GM20000 (cell line): ENCODE results near the gene SLC18B1.

Experiments used
- DNase-seq: peaks from one replicate; pipeline ENCODE4 v3.0.0; 2012; ENCODE audit warnings: low spot score
- TF ChIP-seq, protein P1 (sequence below): IDR thresholded peaks from 2 replicates; pipeline ENCODE4 v1.5.1; 2012; ENCODE audit warnings: mild to moderate bottlenecking, control low read depth; ENCODE audit errors: extremely low read depth, missing control alignments

Gene SLC18B1

DNA sequence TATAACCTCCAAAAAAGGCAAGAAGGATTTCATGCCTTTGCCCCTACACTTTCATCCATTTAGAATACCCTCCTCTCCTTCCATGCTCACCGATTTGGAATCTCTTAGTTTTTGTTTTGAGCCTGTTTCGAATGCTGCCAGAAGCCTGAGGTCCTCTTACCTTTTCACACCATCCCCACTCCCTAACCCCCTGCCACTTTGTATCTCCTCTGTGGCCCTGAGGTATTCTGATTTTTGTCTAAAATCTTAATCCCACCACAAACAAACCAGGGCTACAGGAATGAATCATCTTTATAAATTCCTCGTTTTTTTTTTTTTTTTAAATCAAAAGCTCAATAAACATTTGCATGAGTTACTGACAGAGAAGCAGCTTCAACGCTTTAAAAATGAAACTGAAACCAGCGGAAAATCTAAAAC, 14.3 kb upstream of the SLC18B1 start:
- TF ChIP-seq, protein P1, sequence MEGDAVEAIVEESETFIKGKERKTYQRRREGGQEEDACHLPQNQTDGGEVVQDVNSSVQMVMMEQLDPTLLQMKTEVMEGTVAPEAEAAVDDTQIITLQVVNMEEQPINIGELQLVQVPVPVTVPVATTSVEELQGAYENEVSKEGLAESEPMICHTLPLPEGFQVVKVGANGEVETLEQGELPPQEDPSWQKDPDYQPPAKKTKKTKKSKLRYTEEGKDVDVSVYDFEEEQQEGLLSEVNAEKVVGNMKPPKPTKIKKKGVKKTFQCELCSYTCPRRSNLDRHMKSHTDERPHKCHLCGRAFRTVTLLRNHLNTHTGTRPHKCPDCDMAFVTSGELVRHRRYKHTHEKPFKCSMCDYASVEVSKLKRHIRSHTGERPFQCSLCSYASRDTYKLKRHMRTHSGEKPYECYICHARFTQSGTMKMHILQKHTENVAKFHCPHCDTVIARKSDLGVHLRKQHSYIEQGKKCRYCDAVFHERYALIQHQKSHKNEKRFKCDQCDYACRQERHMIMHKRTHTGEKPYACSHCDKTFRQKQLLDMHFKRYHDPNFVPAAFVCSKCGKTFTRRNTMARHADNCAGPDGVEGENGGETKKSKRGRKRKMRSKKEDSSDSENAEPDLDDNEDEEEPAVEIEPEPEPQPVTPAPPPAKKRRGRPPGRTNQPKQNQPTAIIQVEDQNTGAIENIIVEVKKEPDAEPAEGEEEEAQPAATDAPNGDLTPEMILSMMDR = no peak
- DNase-seq = no peak

DNA sequence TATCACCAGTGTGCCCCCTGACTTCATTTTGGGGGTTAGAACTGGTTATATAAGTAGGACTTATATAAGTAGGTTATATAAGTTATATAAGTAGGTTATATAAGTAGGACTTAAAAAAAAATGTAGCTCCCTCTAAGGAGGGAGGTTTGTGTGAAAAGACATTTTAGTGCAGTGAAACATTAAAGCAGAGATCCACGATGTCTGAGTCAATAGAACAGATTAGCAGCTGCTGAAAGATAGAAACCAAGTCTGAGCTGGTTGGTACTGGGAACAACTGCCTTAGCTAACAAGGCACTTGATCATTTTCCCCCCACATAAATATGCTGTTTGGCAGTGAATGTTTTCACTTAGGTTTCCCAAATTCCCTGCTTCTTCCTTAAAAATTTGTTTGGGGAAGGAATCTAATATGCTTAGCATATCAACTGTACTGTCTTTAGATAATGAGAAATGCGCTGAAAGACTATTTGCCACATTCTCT, 13.9 kb upstream of the SLC18B1 start:
- DNase-seq = no peak

DNA sequence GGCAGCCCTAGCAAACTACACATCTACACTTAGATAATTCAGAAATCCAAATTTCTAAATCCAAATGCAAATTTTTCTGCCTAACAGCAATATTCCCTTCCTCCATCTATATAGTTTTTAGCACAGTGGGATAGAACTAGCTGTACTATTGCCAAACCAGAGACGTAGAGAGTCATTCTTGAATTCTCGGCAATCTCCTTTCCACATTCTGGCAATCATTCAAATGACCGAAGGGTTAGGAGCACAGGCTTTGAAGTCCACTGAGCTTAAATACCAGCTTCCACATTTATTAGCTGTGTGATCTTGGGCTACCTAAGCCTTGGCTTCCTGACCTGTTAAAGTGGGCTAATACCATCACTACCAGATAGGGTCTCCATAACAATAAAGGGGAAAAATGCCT, 12.8 kb upstream of the SLC18B1 start:
- no peak for DNase-seq
- TF ChIP-seq, protein P1 = no peak

More for the DNA sequence above, 13.9 kb upstream of the SLC18B1 start:
- TF ChIP-seq, protein P1 = no peak

DNA sequence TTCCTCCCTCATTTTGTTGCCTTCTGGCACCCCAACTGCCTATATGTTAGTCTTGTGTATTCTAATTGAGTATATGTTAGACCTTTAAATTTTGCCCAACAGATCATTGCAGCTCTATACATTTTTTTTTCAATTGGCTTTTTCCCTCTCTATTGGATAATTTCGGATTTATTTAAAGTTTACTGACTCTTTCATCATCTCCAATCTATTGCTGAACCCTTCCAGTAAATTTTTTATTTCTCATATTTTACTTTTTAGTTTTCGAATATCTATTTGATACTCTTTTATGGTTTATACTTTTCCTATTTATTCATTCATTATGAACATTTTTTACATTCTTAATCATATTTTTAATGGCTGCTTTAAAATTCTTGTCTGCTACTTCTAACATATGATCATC, 7.1 kb upstream of the SLC18B1 start:
- TF ChIP-seq, protein P1 = no peak
- no peak for DNase-seq

DNA sequence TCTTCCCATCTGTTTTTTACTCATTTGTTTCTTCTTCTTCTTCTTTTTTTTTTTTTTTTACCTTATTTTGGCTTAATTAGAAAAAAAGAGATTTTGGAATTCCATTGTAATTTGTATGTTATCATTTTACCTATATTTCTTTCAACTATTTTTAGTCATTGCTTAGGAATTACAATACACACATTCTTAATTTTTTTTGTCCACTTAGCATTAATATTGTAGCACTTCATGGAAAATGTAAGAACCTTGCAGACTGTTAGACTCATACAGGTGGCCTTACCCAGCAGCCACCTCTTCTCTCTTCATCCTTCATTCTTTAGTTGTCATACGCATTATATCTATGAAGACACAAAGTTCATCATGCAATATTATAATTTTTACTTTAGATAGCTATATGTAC, 5.8 kb upstream of the SLC18B1 start:
- no peak for DNase-seq
- TF ChIP-seq, protein P1 = no peak

DNA sequence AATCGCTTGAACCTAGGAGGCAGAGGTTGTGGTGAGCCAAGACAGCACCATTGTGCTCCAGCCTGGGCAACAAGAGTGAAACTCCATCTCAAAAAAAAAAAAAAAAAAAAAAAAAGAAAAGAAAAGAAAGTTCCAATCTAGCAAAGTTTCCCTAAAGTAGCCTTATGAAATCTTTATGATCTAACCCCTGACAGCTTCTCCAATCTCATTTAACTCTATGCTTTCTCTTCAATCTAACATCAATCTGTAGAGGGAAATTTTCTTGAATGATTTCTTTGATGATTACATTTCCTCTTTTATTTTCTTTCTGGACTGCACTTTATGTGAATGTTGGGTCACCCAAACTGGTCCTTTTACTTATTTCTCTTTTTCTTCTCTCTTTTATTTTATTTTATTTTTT, 2.2 kb upstream of the SLC18B1 start:
- DNase-seq = no peak

DNA sequence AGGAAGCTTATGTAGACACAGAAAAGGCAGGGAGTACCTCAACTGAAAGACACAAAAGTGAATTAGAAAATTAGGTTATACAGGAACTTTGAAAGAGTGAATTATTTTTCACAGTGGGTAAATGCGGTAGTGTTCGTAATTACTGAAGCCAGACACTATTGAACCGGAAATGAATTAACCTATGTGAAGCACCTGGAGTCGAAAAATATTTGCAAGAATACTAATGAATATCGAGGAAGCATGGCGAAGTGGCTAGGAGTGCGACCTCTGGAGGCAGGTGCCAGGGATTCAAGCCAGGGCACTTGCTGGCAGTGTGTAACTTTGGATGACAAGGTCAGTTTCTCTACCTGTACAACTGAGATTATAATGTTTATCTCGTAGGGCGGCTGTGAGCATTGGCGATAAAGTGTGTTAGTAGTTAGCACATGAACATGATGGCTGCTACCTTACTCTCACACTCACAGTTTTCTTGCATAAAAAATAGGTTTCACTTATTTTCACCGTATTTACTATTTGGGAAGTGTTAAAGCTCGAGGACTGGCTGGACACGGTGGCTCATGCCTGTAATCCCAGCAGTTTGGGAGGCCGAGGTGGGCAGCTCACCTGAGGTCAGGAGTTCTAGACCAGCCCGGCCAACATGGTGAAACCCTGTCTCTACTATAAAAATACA, 567 bp upstream of the SLC18B1 start:
- DNase-seq = peak; percentile 67
- TF ChIP-seq, protein P1 = peak; percentile 87

More for the DNA sequence above, 2.2 kb upstream of the SLC18B1 start:
- TF ChIP-seq, protein P1 = no peak
